Measurements from ENCODE around the gene PEPD.

PEPD gene

DNA sequence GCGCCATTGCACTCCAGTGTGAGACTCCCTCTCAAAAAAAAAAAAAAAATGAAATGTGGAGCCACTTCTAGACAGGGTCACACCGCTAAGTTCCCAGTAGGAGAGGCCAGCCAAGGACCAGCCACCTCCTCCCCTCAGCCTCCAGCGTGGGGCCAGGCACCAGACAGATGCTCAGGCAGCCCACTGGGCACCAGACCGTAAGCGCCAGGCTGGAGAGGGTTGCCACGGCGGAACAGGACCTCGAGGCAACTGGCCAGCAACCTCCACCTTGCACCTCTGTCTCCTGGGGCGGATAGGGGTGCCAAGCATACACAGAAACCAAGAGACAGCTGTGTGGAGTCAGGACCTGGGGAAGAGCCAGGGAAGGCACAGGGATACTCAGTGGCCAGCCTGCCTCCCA lies 3.7 kb downstream of the PEPD start:
- no peak overlapping the region for H3K4me2 ChIP-seq (ENCODE audit: low read depth, low read length, poor library complexity, severe bottlenecking)

DNA sequence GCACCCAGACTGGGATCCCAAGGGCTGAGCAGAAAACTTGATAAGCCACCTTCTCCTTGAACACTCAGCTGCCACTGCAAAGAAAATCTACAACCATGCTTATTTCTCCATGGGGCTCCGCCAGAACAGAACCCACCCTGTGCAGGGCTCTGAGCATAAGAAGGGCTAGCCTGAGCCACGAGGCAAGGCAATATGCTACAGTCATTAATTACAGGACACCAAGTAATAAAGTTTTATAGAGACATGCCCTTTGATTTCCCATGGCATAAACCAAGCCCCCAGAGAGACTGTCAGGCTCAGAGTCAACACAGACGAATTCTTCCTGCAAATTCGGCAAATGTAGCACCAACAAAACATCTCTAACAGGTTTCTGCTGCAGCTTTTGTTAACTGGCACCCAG lies 5.7 kb downstream of the PEPD start:
- Histone ChIP-seq H2AFZ (ENCODE audit: low read length) (no peak overlapping the region), H3K9ac (ENCODE audit: low read depth, low read length, poor library complexity, severe bottlenecking) (no peak overlapping the region), H3K9me2 (replicated peaks; ENCODE audit: low read depth, low read length) (no peaks in the 10 kb centered on the region), H3K9me3 (ENCODE audit: insufficient read depth, low read depth, low read length) (no peaks in the 10 kb centered on the region), H3K79me2 (ENCODE audit: insufficient read depth, low read length) (peaks cover 19% of the 10 kb centered on the region; the same call in 1 of the 2 replicates), H3K4me1 (ENCODE audit: insufficient read depth, low read length, poor library complexity, severe bottlenecking) (peaks cover 31% of the 10 kb centered on the region), H3K4me3 (ENCODE audit: low read length, poor library complexity, severe bottlenecking) (peak overlapping the region; percentile 62), H3K36me3 (ENCODE audit: insufficient read depth, low read length) (no peaks in the 10 kb centered on the region), H3F3A (ENCODE audit: low read depth) (no peaks in the 10 kb centered on the region), H3K4me2 (ENCODE audit: low read depth, low read length, poor library complexity, severe bottlenecking) (peak overlapping the region; percentile 73), H4K20me1 (ENCODE audit: insufficient read depth, low read length, poor library complexity, severe bottlenecking) (no peaks in the 10 kb centered on the region), H3K27me3 (ENCODE audit: insufficient read depth, low read length, poor library complexity, severe bottlenecking) (no peaks in the 10 kb centered on the region)
- TF ChIP-seq EZH2phosphoT487 (IDR thresholded peaks at IDR 0.05; ENCODE audit: borderline replicate concordance): no peak
- TF ChIP-seq, protein P1, sequence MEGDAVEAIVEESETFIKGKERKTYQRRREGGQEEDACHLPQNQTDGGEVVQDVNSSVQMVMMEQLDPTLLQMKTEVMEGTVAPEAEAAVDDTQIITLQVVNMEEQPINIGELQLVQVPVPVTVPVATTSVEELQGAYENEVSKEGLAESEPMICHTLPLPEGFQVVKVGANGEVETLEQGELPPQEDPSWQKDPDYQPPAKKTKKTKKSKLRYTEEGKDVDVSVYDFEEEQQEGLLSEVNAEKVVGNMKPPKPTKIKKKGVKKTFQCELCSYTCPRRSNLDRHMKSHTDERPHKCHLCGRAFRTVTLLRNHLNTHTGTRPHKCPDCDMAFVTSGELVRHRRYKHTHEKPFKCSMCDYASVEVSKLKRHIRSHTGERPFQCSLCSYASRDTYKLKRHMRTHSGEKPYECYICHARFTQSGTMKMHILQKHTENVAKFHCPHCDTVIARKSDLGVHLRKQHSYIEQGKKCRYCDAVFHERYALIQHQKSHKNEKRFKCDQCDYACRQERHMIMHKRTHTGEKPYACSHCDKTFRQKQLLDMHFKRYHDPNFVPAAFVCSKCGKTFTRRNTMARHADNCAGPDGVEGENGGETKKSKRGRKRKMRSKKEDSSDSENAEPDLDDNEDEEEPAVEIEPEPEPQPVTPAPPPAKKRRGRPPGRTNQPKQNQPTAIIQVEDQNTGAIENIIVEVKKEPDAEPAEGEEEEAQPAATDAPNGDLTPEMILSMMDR (conservative IDR thresholded peaks at IDR 0.05; ENCODE audit: low read length): no peak

More for the DNA sequence above, 3.7 kb downstream of the PEPD start:
- Histone ChIP-seq H3K4me3 (ENCODE audit: low read length, poor library complexity, severe bottlenecking) (no peak overlapping the region), H3K9me2 (replicated peaks; ENCODE audit: low read depth, low read length) (no peaks in the 10 kb centered on the region), H3K9me3 (ENCODE audit: insufficient read depth, low read depth, low read length) (no peaks in the 10 kb centered on the region), H4K20me1 (ENCODE audit: insufficient read depth, low read length, poor library complexity, severe bottlenecking) (no peaks in the 10 kb centered on the region), H3K27me3 (ENCODE audit: insufficient read depth, low read length, poor library complexity, severe bottlenecking) (no peaks in the 10 kb centered on the region), H3K4me1 (ENCODE audit: insufficient read depth, low read length, poor library complexity, severe bottlenecking) (peaks cover 43% of the 10 kb centered on the region), H3F3A (ENCODE audit: low read depth) (no peaks in the 10 kb centered on the region), H3K36me3 (ENCODE audit: insufficient read depth, low read length) (no peaks in the 10 kb centered on the region), H3K9ac (ENCODE audit: low read depth, low read length, poor library complexity, severe bottlenecking) (no peak overlapping the region), H2AFZ (ENCODE audit: low read length) (no peak overlapping the region), H3K79me2 (ENCODE audit: insufficient read depth, low read length) (peaks cover 23% of the 10 kb centered on the region; the same call in 1 of the 2 replicates)
- TF ChIP-seq, protein P1 (conservative IDR thresholded peaks at IDR 0.05; ENCODE audit: low read length): no peak
- TF ChIP-seq EZH2phosphoT487 (IDR thresholded peaks at IDR 0.05; ENCODE audit: borderline replicate concordance): no peak

DNA sequence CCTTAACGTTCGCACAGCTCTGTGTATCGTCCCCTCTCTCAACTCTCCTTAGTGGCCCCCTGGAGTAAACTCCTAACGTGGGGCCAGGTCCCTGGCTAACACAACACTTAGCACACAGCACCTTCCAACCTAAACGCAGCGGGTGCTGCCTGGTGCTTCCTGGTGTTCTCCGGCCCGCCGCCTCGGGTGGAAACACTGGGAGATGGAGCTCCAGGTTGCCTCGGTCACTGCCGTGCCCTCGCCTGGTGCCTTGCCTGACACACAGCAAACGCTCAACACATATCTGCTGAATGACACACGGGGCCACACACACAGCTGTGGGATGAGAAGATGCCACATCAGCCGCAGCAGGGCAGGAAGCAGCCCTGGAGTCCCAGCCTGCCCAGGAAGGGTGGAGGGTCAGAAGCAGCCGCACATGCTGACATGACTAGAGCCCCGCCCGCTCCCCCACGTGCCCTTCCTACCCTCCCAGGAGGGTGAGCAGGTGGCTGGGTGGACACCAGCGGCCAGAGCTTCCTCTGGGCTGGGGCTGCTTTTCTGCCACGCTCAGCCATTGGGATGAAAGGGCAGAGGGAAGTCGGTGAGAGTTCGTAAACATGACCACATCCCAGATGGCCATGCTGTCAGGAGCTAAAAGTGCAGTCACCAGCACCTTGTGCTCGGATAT lies 6.6 kb downstream of the PEPD start:
- Histone ChIP-seq H3K9me2 (replicated peaks; ENCODE audit: low read depth, low read length) (no peaks in the 10 kb centered on the region), H4K20me1 (ENCODE audit: insufficient read depth, low read length, poor library complexity, severe bottlenecking) (no peaks in the 10 kb centered on the region), H2AFZ (ENCODE audit: low read length) (peak overlapping the region; percentile 8; the same call in 1 of the 2 replicates), H3K4me2 (ENCODE audit: low read depth, low read length, poor library complexity, severe bottlenecking) (peak overlapping the region; percentile 73), H3K4me1 (ENCODE audit: insufficient read depth, low read length, poor library complexity, severe bottlenecking) (peaks cover 25% of the 10 kb centered on the region), H3F3A (ENCODE audit: low read depth) (no peaks in the 10 kb centered on the region), H3K9ac (ENCODE audit: low read depth, low read length, poor library complexity, severe bottlenecking) (peak overlapping the region; percentile 57), H3K79me2 (ENCODE audit: insufficient read depth, low read length) (peaks cover 15% of the 10 kb centered on the region; the same call in 1 of the 2 replicates), H3K4me3 (ENCODE audit: low read length, poor library complexity, severe bottlenecking) (peak overlapping the region; percentile 62), H3K27me3 (ENCODE audit: insufficient read depth, low read length, poor library complexity, severe bottlenecking) (no peaks in the 10 kb centered on the region), H3K36me3 (ENCODE audit: insufficient read depth, low read length) (no peaks in the 10 kb centered on the region), H3K9me3 (ENCODE audit: insufficient read depth, low read depth, low read length) (no peaks in the 10 kb centered on the region)
- TF ChIP-seq, protein P1 (conservative IDR thresholded peaks at IDR 0.05; ENCODE audit: low read length): no peak
- TF ChIP-seq EZH2phosphoT487 (IDR thresholded peaks at IDR 0.05; ENCODE audit: borderline replicate concordance): no peak
